HG03565 (cell line): Measurements from ENCODE around the gene MC2R.
A peak's percentile ranks its signal among the peaks of the same experiment; 100 is the strongest.
"Not testable (repeated sequence)": the region's sequence is repeated elsewhere in the genome, so short reads cannot be mapped to it uniquely, and the experiment has no call there.

ENCODE experiments used
- ATAC-seq: cut with Tn5 transposase; IDR thresholded peaks from one replicate; pipeline ENCODE4 v1.9.1; 2021; ENCODE audit warnings: mild to moderate bottlenecking, moderate library complexity; ENCODE audit not compliant: unreplicated experiment

The MC2R gene

DNA sequence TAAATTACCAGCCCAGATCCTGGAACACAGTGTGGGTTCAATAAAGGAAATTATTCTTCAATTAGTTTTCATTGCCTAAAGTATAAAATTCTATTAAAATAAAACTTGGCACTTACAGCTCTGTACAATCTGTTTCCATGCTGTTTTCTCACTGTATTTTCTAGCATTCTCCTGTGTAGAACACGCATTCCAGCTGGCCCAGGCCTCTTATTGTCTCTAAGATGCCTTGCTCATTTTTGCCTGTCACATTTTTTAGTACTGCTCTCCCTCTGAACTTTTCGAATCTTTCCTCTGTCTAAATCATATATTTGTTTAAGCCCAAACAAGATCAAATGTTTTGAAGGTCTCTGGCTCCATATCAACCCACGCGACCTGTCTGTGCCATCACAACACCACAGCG is 20.8 kb downstream of the MC2R start:
- ATAC-seq, result no peak

- ATAC-seq, result peak; percentile 99
Observed at GRCh38 chr18:13893418-13893760, 21.9 kb downstream of the MC2R start.

DNA sequence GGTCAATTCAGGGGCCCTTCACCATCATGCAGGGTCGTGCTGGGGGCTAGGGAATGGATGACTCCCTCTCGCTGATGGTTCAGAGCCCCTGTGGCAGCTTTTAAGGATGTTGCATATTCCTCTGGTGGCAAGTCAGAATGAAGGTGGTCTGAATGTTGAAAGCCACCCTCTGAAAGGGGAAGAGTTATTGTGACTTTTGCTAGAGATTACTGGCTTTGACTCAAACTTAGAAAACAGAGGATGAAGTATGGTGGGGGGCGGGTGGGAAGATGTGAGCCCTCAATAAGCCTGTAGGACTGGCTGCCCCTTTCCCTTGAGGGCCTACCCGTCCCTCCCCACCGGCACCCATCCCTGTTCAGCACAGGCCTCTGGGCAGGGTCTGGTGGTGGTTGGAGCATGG is 23.2 kb downstream of the MC2R start:
- no peak for ATAC-seq

GRCh38 chr18:13890761-13891361 is 24.5 kb downstream of the MC2R start:
- ATAC-seq, result no peak

DNA sequence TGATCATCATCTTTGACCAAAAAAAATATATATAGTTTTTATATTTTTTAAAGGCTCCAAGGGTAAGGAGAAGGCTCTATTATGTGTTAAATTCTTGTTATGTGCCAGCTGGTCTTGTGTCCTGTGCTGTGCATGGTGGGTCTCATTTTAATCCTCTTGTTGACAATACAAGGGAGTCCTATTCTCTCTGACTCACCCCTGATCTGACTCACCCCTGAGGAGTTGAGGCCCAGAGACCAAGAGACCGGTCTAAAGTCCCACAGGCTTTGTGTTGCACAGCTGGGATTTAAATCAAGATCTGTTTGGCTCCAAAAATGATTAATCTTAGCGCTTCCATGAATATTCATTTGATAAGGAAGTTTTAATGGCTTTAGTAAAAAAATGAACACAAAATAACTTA is 25.7 kb downstream of the MC2R start:
- ATAC-seq, result no peak

DNA sequence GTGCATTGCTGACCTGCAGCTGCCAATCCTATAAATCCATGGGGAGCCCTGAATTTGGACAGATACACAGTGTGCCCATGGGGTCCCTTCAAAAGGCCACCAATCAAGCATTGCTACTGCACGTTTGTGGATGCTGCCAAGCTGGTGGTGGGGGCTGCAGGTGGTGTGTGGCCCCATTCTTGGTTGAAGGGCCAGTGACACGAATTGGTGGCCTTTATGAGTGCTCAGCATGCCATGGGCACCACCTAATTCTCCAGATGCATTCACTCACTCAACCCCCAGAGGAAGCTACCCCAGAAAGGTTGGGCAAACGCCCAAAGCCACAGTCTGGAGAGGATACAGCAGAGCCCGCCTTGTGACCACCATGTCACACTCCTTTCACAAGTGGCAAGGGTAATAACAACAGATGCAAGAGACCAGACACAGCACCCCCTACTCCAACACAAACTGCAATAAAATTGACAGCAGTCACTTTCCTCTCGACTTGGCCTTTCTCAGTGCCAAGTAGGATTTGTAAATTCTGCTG is 27.1 kb downstream of the MC2R start:
- no peak for ATAC-seq

DNA sequence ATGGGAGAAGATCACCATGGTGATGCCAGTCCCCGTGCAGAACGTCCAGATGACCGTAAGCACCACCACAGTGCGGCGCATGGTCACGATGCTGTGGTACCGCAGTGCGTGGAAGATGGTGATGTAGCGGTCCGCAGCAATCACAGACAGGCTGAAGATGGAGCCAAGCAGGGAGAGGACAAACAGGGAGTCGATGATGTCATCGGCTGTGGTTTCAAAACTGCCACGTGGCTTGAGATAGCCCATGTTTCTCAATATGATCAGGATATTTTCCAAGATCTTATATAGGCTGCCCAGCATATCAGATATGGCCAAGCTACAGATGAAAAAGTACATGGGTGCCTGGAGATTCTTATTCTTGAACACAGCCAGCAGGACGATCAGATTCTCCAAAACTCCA is 30.3 kb downstream of the MC2R start:
- no peak for ATAC-seq

DNA sequence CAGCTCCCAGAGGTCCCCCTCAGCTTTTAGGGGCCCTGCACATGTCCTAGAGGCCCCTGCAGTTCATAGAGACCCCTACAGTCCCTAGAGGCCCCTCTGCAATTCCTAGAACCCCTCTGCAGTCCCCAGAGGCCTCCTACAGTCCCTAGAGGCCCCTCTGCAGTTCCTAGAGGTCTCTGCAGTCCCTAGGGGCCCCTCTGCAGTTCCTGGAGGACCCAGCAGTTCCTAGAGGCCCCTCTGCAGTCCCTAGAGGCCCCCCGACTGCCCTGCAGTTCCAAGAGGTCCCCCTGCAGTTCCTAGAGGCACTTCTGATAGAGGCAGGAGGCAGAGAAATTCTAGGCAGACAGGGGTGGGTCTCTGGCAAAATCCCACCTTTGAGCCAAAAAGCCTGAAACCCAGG is 35.4 kb downstream of the MC2R start:
- no peak for ATAC-seq

GRCh38 chr18:13879492-13879891 is 35.8 kb downstream of the MC2R start:
- ATAC-seq, result no peak

DNA sequence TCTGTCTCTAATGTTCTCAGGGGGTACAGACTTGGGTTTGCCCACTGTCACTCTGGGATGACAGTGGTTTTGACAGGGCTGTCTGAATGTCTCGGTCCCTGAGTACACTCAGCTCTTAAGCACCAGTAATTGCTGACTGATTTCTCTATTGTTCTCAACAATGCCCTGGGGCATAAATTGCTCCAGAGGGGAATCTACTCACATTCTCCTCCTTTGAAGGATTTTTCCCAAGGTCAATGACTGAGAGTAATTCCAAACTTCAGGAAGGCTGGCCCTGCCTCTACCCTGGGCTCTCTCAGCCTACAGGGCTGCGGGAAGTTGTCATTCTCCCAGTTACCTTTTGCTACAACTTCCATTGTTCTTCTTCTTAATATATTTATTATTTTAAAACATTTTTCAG is 36.5 kb downstream of the MC2R start:
- ATAC-seq, result no peak

DNA sequence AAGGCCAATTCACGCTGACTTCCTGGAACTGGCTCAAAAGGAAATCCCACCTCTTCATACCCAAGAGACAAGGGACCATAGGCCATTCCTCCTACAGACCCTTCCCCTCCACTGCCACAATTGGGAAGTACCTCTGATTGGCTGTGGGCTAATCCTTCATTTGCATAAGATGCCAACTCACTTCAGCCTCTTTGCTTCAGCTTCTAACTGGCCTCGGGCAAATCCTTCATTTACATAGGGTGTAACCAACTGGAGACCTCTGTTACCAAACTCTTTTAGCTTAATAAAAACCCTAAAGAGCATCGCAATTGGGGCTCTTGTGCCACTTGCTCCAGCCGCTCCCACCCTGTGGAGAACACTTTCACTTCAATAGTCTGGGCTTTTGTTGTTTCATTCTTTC is 38.2 kb downstream of the MC2R start:
- no peak for ATAC-seq

DNA sequence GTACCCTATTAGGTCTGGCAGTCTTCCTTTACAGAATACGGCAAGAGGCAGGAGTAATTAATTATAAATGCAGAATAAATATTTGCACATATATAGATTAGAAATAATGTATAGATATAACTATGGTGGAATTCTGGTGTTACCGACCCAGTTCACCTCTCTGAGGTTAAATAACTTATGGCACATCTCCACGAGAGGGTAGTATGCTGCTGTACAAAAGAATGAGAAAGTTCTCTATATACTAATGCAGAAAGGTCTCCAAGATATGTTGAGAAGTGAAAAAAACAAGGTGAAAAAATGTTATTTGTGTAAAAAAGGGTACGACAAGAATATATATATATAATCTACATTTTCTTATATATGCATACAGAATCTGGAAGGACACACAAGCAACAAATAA is 40.8 kb downstream of the MC2R start:
- no peak for ATAC-seq

GRCh38 chr18:13872932-13873331 is 42.4 kb downstream of the MC2R start:
- no peak for ATAC-seq

GRCh38 chr18:13872373-13872772 is 43.0 kb downstream of the MC2R start:
- ATAC-seq, result no peak

DNA sequence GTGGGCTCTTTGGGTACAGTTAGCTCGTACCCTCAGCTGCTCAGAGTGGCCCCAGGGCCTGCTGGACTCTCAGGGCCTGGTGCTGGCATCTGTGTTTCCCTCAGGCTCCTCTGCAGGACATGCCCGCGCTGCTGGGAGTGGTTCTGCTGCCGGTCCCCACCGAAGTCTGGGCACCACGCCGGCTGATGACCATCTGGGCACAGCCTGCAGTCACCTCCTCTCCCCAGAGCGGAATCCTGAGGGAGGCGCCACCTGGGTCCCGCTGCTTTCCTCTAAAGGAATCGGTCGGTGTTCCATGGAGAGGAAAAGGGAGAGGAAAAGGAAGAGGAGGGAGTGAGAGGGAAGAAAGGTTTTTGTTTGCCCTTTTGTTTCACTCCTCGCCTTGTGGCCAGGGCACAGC is 43.6 kb downstream of the MC2R start:
- ATAC-seq, result no peak

- no peak for ATAC-seq
Observed at GRCh38 chr18:13868501-13869271, 46.6 kb downstream of the MC2R start.

DNA sequence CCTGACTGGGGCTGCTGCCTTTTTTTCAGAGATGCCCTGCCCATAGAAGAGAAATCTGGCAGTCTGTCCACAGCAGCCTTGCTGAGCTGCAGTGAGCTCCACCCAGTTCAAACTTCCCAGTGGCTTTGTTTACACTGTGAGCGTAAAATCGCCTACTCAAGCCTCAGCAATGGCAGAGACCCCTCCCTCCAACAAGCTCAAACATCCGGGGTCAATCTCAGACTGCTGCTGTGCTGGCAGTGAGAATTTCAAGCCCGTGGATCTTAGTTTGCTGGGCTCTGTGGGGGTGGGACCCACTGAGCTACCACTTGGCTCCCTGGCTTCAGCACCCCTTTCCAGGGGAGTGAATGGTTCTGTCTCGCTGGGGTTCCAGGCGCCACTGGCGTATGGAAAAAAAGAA is 52.4 kb downstream of the MC2R start:
- ATAC-seq, result not testable (repeated sequence)

GRCh38 chr18:13849791-13850190 is 65.5 kb downstream of the MC2R start:
- no peak for ATAC-seq

DNA sequence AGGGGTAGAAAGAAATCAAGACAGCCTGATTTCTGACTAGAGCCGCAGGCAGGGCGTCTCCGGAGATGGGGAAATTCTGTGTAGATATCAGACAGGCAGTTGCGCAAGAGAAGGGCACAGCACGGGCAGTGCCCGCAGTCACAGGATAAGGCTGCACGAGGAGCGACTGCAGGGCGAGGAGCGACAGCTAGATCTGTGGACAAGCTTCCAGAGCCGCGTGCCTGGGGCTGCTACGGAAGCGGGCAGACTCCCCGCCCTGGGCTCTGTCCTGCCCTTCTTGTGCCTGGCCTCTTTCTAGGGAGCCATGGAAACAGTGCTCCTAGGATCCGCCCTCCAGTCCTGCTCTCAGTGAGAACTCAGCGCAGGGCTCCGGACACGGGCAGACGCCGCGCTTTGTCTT is 78.8 kb downstream of the MC2R start:
- ATAC-seq, result no peak

- ATAC-seq, result no peak
Observed at GRCh38 chr18:13835202-13835601, 80.1 kb downstream of the MC2R start.

DNA sequence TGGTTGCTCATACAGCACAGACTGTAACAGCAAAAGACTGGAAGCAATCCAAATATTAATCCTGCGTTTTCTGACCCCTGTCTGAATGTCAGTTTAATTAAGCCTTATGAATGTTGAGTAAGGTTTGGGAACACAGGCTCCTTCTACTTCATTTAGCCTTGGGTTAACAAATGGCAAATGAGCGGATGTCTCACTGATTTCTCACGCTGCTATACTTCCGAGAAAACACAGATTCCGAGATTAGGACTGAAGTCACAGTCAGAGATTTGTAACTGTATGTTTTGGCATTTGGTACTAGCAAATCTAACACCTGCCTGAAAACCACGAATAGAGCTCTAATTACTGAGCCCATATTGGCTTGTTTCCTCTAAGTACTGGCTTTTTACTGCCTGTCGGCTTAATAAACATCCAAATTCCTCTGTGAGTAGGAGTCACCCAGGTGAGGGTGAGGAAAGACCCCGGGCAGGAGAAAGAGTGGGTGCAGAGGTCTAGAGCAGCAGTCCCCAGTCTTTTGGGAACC is 80.8 kb downstream of the MC2R start:
- ATAC-seq, result no peak
